DOHH2 (cell line): ENCODE measurements around the gene RABL3.

Experiments
- EZH2phosphoT487 ChIP-seq: fragments of 200-600 bp; sonication (generic); IDR thresholded peaks from 2 replicates; pipeline ENCODE4 v1.6.1; 2017; ENCODE audit warnings: borderline replicate concordance, mild to moderate bottlenecking, antibody characterized with exemption, low read length, moderate library complexity, mixed read lengths
- TF ChIP-seq, protein P1 (sequence below): fragments of 200-600 bp; sonication (generic); IDR thresholded peaks from one replicate; pipeline ENCODE4 v1.5.1; 2014; ENCODE audit warnings: antibody characterized with exemption, mild to moderate bottlenecking, low read depth, low read length; ENCODE audit not compliant: poor library complexity, severe bottlenecking

DNA sequence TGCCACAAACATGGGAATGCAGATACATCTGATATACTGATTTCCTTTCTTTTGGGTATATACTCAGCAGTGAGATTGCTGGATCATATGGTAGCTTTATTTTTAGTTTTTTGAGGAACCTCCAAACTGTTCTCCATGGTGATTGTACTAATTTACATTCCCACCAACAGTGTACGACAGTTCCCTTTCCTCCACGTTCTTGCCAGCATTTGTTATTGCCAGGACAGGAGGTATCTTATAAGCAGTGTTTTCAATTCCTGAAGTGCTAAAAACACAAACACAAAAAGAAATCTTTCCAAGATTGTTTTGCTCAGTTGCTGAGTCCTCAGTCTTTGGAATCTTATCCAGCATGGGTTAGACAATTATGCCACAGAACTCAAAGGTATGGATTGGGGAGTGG is 13.7 kb upstream of the RABL3 start:
- TF ChIP-seq, protein P1, sequence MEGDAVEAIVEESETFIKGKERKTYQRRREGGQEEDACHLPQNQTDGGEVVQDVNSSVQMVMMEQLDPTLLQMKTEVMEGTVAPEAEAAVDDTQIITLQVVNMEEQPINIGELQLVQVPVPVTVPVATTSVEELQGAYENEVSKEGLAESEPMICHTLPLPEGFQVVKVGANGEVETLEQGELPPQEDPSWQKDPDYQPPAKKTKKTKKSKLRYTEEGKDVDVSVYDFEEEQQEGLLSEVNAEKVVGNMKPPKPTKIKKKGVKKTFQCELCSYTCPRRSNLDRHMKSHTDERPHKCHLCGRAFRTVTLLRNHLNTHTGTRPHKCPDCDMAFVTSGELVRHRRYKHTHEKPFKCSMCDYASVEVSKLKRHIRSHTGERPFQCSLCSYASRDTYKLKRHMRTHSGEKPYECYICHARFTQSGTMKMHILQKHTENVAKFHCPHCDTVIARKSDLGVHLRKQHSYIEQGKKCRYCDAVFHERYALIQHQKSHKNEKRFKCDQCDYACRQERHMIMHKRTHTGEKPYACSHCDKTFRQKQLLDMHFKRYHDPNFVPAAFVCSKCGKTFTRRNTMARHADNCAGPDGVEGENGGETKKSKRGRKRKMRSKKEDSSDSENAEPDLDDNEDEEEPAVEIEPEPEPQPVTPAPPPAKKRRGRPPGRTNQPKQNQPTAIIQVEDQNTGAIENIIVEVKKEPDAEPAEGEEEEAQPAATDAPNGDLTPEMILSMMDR: no peak
- no peak for TF ChIP-seq EZH2phosphoT487
